GM12891 (cell line): ENCODE measurements around the gene CTTNBP2NL.

ENCODE experiments used
- POLR2A ChIP-seq: IDR thresholded peaks from 2 replicates; pipeline ENCODE4 v1.6.1; 2011; ENCODE audit warnings: low read depth, low read length, control low read depth
- POLR2AphosphoS5 ChIP-seq: IDR thresholded peaks from 2 replicates; pipeline ENCODE4 v1.6.1; 2011; ENCODE audit warnings: low read depth, low read length, control low read depth
- TAF1 ChIP-seq: IDR thresholded peaks from 2 replicates; pipeline ENCODE4 v1.6.1; 2011; ENCODE audit warnings: low read depth, low read length, control low read depth

DNA sequence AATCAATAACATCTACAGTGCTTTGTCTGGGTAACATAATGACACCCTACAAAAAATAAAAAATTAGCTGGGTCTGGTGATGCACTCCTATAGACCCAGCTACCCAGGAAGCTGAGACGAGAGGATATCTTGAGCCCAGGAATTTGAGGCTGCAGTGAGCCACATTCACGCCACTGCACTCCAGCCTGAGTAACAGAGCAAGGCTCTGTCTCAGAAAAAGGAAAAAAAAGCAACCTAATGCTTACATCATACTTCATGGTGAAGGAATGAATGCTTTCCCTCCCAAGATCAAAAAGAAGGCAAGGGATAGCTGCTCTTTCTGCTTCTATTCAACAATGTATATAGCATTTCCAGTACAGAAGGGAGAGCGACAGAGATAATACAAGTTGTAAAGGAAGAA lies 24.2 kb upstream of the CTTNBP2NL start:
- TF ChIP-seq POLR2A (no peak), TAF1 (no peak), POLR2AphosphoS5 (no peak)
